COLO829 (cell line): ENCODE results near the gene TDRD3.
"Not testable (repeated sequence)": the region's sequence is repeated elsewhere in the genome, so short reads cannot be mapped to it uniquely, and the experiment has no call there.

Source experiments
- DNase-seq: peaks from one replicate; pipeline ENCODE4 v3.0.0; 2012; ENCODE audit warnings: low spot score

TDRD3 gene

GRCh38 chr13:60398907-60399589 lies 2.0 kb downstream of the TDRD3 start:
- no peak for DNase-seq

GRCh38 chr13:60402022-60402421 lies 5.0 kb downstream of the TDRD3 start:
- no peak for DNase-seq

GRCh38 chr13:60407095-60407494 lies 10.1 kb downstream of the TDRD3 start:
- DNase-seq, result no peak

- not testable (repeated sequence) for DNase-seq
Observed at GRCh38 chr13:60407852-60408251, 10.8 kb downstream of the TDRD3 start.

- DNase-seq, result not testable (repeated sequence)
Observed at GRCh38 chr13:60409574-60410292, 12.7 kb downstream of the TDRD3 start.

- DNase-seq, result no peak
Observed at GRCh38 chr13:60410299-60410698, 13.3 kb downstream of the TDRD3 start.

- DNase-seq, result no peak
Observed at GRCh38 chr13:60411464-60411863, 14.4 kb downstream of the TDRD3 start.

GRCh38 chr13:60411983-60412382 lies 15.0 kb downstream of the TDRD3 start:
- DNase-seq, result no peak

GRCh38 chr13:60412909-60413616 lies 16.0 kb downstream of the TDRD3 start:
- DNase-seq, result no peak

GRCh38 chr13:60414177-60414576 lies 17.2 kb downstream of the TDRD3 start:
- no peak for DNase-seq

GRCh38 chr13:60417734-60418133 lies 20.7 kb downstream of the TDRD3 start:
- no peak for DNase-seq

- DNase-seq, result no peak
Observed at GRCh38 chr13:60418954-60419353, 21.9 kb downstream of the TDRD3 start.

- DNase-seq, result no peak
Observed at GRCh38 chr13:60425332-60425731, 28.3 kb downstream of the TDRD3 start.

- DNase-seq, result no peak
Observed at GRCh38 chr13:60426075-60426474, 29.1 kb downstream of the TDRD3 start.

- no peak for DNase-seq
Observed at GRCh38 chr13:60427285-60427684, 30.3 kb downstream of the TDRD3 start.

GRCh38 chr13:60431108-60431700 lies 34.2 kb downstream of the TDRD3 start:
- DNase-seq, result peak; percentile 46

- no peak for DNase-seq
Observed at GRCh38 chr13:60433505-60433904, 36.5 kb downstream of the TDRD3 start.

- no peak for DNase-seq
Observed at GRCh38 chr13:60435762-60436374, 38.8 kb downstream of the TDRD3 start.

- no peak for DNase-seq
Observed at GRCh38 chr13:60439201-60439600, 42.2 kb downstream of the TDRD3 start.

- DNase-seq, result no peak
Observed at GRCh38 chr13:60441761-60442160, 44.7 kb downstream of the TDRD3 start.

- peak; percentile 62 for DNase-seq
Observed at GRCh38 chr13:60448907-60449510, 52.0 kb downstream of the TDRD3 start.

GRCh38 chr13:60453490-60453889 lies 56.5 kb downstream of the TDRD3 start:
- no peak for DNase-seq
